ENCODE results near the gene SLC10A3.

- TF ChIP-seq SUZ12 (IDR thresholded peaks at IDR 0.05) (no peak), NFRKB (IDR thresholded peaks at IDR 0.05) (no peak), FOXM1 (IDR thresholded peaks at IDR 0.05; ENCODE audit: borderline replicate concordance) (no peak), ELF4 (IDR thresholded peaks at IDR 0.05) (no peak), FOXA1 (IDR thresholded peaks at IDR 0.05) (no peak), ZNF384 (IDR thresholded peaks at IDR 0.05) (no peak), BHLHE40 (IDR thresholded peaks at IDR 0.05; ENCODE audit: borderline replicate concordance) (no peak), FOXK2 (IDR thresholded peaks at IDR 0.05) (no peak), SP1 (IDR thresholded peaks at IDR 0.05) (no peak)
Measured at GRCh38 chrX:154505734-154506133, 15.3 kb upstream of the SLC10A3 start.

Measured in HEK293T (cell line).